Upper lobe of left lung (tissue), 4 donors: Measurements from ENCODE around the gene DMD.

Experiments
- EP300 ChIP-seq, 4 donors: sonication (generic); formaldehyde crosslinking; IDR thresholded peaks; one replicate each; pipeline ENCODE4 v1.5.1; 2017; ENCODE audit warnings: antibody characterized with exemption in 4 of 4, control low read depth in 2 of 4
- POLR2A ChIP-seq, 4 donors: fragments of 450-650 bp; IDR thresholded peaks; one replicate each; pipeline ENCODE4 v1.5.1; 2016 to 2017; ENCODE audit warnings: antibody characterized with exemption in 4 of 4, mild to moderate bottlenecking in 2 of 4
- TF ChIP-seq, protein P1 (sequence below), 6 experiments: fragments of 450-650 bp in 4 of 6; fragments of 200-600 bp in 2 of 6; sonication (generic) in 2 of 6; IDR thresholded peaks; one replicate each; pipeline ENCODE4 v1.5.1; 2016 to 2019; ENCODE audit warnings: antibody characterized with exemption in 6 of 6

DNA sequence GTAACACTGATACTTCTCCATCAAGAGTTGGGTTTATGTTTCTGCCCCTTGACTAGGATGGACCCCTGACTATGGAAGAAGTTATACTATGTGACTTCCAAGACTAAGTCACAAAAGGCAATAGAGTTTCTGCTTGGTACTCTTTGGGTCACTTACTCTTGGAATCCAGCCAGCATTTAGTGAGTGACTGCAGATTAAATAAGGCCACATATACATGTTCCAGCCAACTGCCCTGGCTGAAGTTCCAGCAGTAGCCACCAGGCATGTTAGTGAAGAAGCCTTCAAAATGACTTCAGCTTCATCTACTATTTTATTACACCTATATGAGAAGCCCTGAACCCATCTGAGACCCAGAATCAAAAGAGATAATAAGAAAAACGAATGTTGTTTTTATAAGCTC, 524.0 kb downstream of the DMD start:
- TF ChIP-seq POLR2A (IDR thresholded peaks at IDR 0.05): no peak
- TF ChIP-seq, protein P1, sequence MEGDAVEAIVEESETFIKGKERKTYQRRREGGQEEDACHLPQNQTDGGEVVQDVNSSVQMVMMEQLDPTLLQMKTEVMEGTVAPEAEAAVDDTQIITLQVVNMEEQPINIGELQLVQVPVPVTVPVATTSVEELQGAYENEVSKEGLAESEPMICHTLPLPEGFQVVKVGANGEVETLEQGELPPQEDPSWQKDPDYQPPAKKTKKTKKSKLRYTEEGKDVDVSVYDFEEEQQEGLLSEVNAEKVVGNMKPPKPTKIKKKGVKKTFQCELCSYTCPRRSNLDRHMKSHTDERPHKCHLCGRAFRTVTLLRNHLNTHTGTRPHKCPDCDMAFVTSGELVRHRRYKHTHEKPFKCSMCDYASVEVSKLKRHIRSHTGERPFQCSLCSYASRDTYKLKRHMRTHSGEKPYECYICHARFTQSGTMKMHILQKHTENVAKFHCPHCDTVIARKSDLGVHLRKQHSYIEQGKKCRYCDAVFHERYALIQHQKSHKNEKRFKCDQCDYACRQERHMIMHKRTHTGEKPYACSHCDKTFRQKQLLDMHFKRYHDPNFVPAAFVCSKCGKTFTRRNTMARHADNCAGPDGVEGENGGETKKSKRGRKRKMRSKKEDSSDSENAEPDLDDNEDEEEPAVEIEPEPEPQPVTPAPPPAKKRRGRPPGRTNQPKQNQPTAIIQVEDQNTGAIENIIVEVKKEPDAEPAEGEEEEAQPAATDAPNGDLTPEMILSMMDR (IDR thresholded peaks at IDR 0.05): no peak
- no peak for TF ChIP-seq EP300 (IDR thresholded peaks at IDR 0.05)
